HepG2 (cell line): ENCODE results near the gene MBD3L3. TPM values are rescaled to one million over a fixed set of nuclear protein-coding genes. Genes with fewer than 3 reads are reported as not detected.

ENCODE experiments used
- CEBPG ChIP-seq: IDR thresholded peaks from 2 replicates; pipeline ENCODE4 v1.6.1; 2016
- DRAP1 ChIP-seq: IDR thresholded peaks from 2 replicates; pipeline ENCODE4 v1.6.1; 2016; ENCODE audit warnings: missing genetic modification reagents, missing compliant biosample characterization
- ERF ChIP-seq: IDR thresholded peaks from 2 replicates; pipeline ENCODE4 v1.6.1; 2018; ENCODE audit warnings: missing biosample characterization, missing genetic modification reagents
- GPN1 ChIP-seq: sonication (generic); formaldehyde crosslinking; IDR thresholded peaks from 2 replicates; pipeline ENCODE4 v1.5.1; 2020; ENCODE audit warnings: missing genetic modification reagents, borderline replicate concordance
- HOXA5 ChIP-seq: sonication (generic); formaldehyde crosslinking; IDR thresholded peaks from 2 replicates; pipeline ENCODE4 v1.4.0; 2020; ENCODE audit warnings: missing genetic modification reagents
- IRX3 ChIP-seq: sonication (generic); formaldehyde crosslinking; IDR thresholded peaks from 2 replicates; pipeline ENCODE4 v1.8.1; 2023; ENCODE audit warnings: mild to moderate bottlenecking, low read depth, missing genetic modification reagents, borderline replicate concordance
- KDM6A ChIP-seq: IDR thresholded peaks from 2 replicates; pipeline ENCODE4 v1.6.1; 2016; ENCODE audit warnings: low read depth
- POLR2G ChIP-seq: fragments of 200-400 bp; formaldehyde crosslinking; IDR thresholded peaks from 2 replicates; pipeline ENCODE4 v1.6.1; 2018; ENCODE audit warnings: mild to moderate bottlenecking, low read depth, low read length, moderate library complexity
- RFX1 ChIP-seq: fragments of 450-650 bp; IDR thresholded peaks from 2 replicates; pipeline ENCODE4 v1.6.1; 2017
- RFX3 ChIP-seq: IDR thresholded peaks from 2 replicates; pipeline ENCODE4 v1.6.1; 2016; ENCODE audit warnings: missing biosample characterization, missing genetic modification reagents
- RXRA ChIP-seq: sonication (generic); formaldehyde crosslinking; IDR thresholded peaks from 2 replicates; pipeline ENCODE4 v1.5.1; 2020; ENCODE audit warnings: missing genetic modification reagents
- SMARCC2 ChIP-seq: fragments of 450-650 bp; IDR thresholded peaks from 2 replicates; pipeline ENCODE4 v1.6.1; 2017; ENCODE audit warnings: antibody characterized with exemption, mild to moderate bottlenecking
- SNAI1 ChIP-seq: sonication (generic); formaldehyde crosslinking; IDR thresholded peaks from 2 replicates; pipeline ENCODE4 v1.5.0; 2020; ENCODE audit warnings: mild to moderate bottlenecking, missing genetic modification reagents, borderline replicate concordance
- STAG1 ChIP-seq: sonication (generic); formaldehyde crosslinking; IDR thresholded peaks from 2 replicates; pipeline ENCODE4 v1.4.0; 2020; ENCODE audit warnings: missing genetic modification reagents
- TARDBP ChIP-seq: sonication (generic); formaldehyde crosslinking; IDR thresholded peaks from 2 replicates; pipeline ENCODE4 v1.8.0; 2022; ENCODE audit warnings: mild to moderate bottlenecking, missing genetic modification reagents
- TCF7L2 ChIP-seq: IDR thresholded peaks from 2 replicates; pipeline ENCODE4 v1.6.1; 2011; ENCODE audit warnings: mild to moderate bottlenecking, low read depth, low read length, moderate library complexity
- XRCC5 ChIP-seq: fragments of 200-400 bp; formaldehyde crosslinking; optimal IDR thresholded peaks from 2 replicates; pipeline ENCODE3; 2017; ENCODE audit warnings: mild to moderate bottlenecking, low read length
- ZBTB42 ChIP-seq: sonication (generic); formaldehyde crosslinking; IDR thresholded peaks from 2 replicates; pipeline ENCODE4 v1.5.0; 2020; ENCODE audit warnings: mild to moderate bottlenecking, missing genetic modification reagents
- ZNF251 ChIP-seq: sonication (generic); formaldehyde crosslinking; IDR thresholded peaks from 2 replicates; pipeline ENCODE4 v1.9.0; 2021; ENCODE audit warnings: mild to moderate bottlenecking, missing genetic modification reagents
- ZNF253 ChIP-seq: sonication (generic); formaldehyde crosslinking; IDR thresholded peaks from 2 replicates; pipeline ENCODE4 v1.8.0; 2022; ENCODE audit warnings: mild to moderate bottlenecking, missing genetic modification reagents, borderline replicate concordance
- ZNF333 ChIP-seq: sonication (generic); formaldehyde crosslinking; IDR thresholded peaks from 2 replicates; pipeline ENCODE4 v1.4.0; 2020; ENCODE audit warnings: mild to moderate bottlenecking, missing genetic modification reagents, borderline replicate concordance
- ZNF451 ChIP-seq: sonication (generic); formaldehyde crosslinking; IDR thresholded peaks from 2 replicates; pipeline ENCODE4 v1.5.0; 2020; ENCODE audit warnings: mild to moderate bottlenecking, missing genetic modification reagents
- ZNF484 ChIP-seq: sonication (generic); formaldehyde crosslinking; IDR thresholded peaks from 2 replicates; pipeline ENCODE4 v1.5.1; 2020; ENCODE audit warnings: mild to moderate bottlenecking, low read depth, missing genetic modification reagents, borderline replicate concordance
- ZNF547 ChIP-seq: sonication (generic); formaldehyde crosslinking; IDR thresholded peaks from 2 replicates; pipeline ENCODE4 v1.5.1; 2020; ENCODE audit warnings: mild to moderate bottlenecking, missing genetic modification reagents
- polyA plus RNA-seq, 8 experiments: library from polyadenylated mRNA; depleted of rRNA in 3 of 8; stranded (reverse) in 7 of 8; unstranded in 1 of 8; fragments of >200 nt; fragmentation: Illumina TruSeq in 4 of 8; extraction: Trizol in 4 of 8; gene quantifications; 2 replicates each; pipeline versions ENCODE4 v1.2.1 to v1.2.3, GENCODE V29; 2011 to 2016; ENCODE audit warnings: low read depth in 4 of 8, missing spikeins in 1 of 8, mixed read lengths in 1 of 8; ENCODE audit not compliant: insufficient read depth in 1 of 8
- total RNA-seq, 5 experiments: library from RNA; depleted of rRNA; stranded (reverse); fragments of >200 nt; fragmentation: Illumina TruSeq; extraction: Trizol; gene quantifications; 2 replicates each; pipeline ENCODE4 v1.2.3, GENCODE V29; 2016; ENCODE audit warnings: low read depth in 1 of 5
- TF ChIP-seq, protein P1 (sequence below): sonication (generic); formaldehyde crosslinking; IDR thresholded peaks from 2 replicates; pipeline ENCODE4 v1.4.0; 2020; ENCODE audit warnings: missing genetic modification reagents
- TF ChIP-seq, protein P2 (sequence below): sonication (generic); formaldehyde crosslinking; IDR thresholded peaks from 2 replicates; pipeline ENCODE4 v1.4.0; 2020; ENCODE audit warnings: missing genetic modification reagents; ENCODE audit errors: not compliant biosample characterization
- TF ChIP-seq, protein P3 (sequence below): IDR thresholded peaks from 2 replicates; pipeline ENCODE4 v1.6.1; 2016; ENCODE audit warnings: low read depth, control low read depth

MBD3L3 gene
- total and polyA plus RNA-seq, 2 of the 13 experiments (the other 11 are each of a cell fraction or from before 2014, with no cell fraction given), result not detected

GRCh38 chr19:7098701-7099596, 40.5 kb upstream of the MBD3L3 start (continued):
- TF ChIP-seq, protein P1, sequence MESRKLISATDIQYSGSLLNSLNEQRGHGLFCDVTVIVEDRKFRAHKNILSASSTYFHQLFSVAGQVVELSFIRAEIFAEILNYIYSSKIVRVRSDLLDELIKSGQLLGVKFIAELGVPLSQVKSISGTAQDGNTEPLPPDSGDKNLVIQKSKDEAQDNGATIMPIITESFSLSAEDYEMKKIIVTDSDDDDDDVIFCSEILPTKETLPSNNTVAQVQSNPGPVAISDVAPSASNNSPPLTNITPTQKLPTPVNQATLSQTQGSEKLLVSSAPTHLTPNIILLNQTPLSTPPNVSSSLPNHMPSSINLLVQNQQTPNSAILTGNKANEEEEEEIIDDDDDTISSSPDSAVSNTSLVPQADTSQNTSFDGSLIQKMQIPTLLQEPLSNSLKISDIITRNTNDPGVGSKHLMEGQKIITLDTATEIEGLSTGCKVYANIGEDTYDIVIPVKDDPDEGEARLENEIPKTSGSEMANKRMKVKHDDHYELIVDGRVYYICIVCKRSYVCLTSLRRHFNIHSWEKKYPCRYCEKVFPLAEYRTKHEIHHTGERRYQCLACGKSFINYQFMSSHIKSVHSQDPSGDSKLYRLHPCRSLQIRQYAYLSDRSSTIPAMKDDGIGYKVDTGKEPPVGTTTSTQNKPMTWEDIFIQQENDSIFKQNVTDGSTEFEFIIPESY (CRISPR knock-in tag), result no peak
- TF ChIP-seq ZNF333, result 0 out of 2 replicates have a peak, but pooled peaks have one; percentile 22
- TF ChIP-seq KDM6A (CRISPR knock-in tag), result no peak
- TF ChIP-seq ERF (CRISPR knock-in tag), result peak; percentile 52; the same call in 1 of the 2 replicates
- peak; percentile 81 for TF ChIP-seq POLR2G
- TF ChIP-seq SNAI1 (CRISPR knock-in tag), result 0 out of 2 replicates have a peak, but pooled peaks have one; percentile 33
- no peak for TF ChIP-seq TARDBP (CRISPR knock-in tag)
- no peak for TF ChIP-seq RFX1
- TF ChIP-seq ZNF253 (CRISPR knock-in tag), result no peak
- TF ChIP-seq DRAP1 (CRISPR knock-in tag), result peak; percentile 40; the same call in 1 of the 2 replicates
- no peak for TF ChIP-seq SMARCC2
- TF ChIP-seq ZNF547 (CRISPR knock-in tag), result peak; percentile 60; the same call in 1 of the 2 replicates
- no peak for TF ChIP-seq IRX3
- no peak for TF ChIP-seq TCF7L2
- no peak for TF ChIP-seq ZNF251
- TF ChIP-seq, protein P2, sequence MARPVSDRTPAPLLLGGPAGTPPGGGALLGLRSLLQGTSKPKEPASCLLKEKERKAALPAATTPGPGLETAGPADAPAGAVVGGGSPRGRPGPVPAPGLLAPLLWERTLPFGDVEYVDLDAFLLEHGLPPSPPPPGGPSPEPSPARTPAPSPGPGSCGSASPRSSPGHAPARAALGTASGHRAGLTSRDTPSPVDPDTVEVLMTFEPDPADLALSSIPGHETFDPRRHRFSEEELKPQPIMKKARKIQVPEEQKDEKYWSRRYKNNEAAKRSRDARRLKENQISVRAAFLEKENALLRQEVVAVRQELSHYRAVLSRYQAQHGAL (CRISPR knock-in tag), result no peak
- peak; percentile 29 for TF ChIP-seq HOXA5 (CRISPR knock-in tag)
- TF ChIP-seq RXRA (CRISPR knock-in tag), result peak; percentile 18
- peak; percentile 21 for TF ChIP-seq XRCC5
- TF ChIP-seq CEBPG (CRISPR knock-in tag), result no peak; the same call in 1 of the 2 replicates
- no peak for TF ChIP-seq GPN1 (CRISPR knock-in tag)
- TF ChIP-seq STAG1 (CRISPR knock-in tag), result no peak
- no peak for TF ChIP-seq ZNF484
- peak; percentile 39; the same call in 1 of the 2 replicates for TF ChIP-seq ZBTB42 (CRISPR knock-in tag)
- TF ChIP-seq ZNF451, result no peak
- no peak for TF ChIP-seq RFX3 (CRISPR knock-in tag)
- TF ChIP-seq, protein P3, sequence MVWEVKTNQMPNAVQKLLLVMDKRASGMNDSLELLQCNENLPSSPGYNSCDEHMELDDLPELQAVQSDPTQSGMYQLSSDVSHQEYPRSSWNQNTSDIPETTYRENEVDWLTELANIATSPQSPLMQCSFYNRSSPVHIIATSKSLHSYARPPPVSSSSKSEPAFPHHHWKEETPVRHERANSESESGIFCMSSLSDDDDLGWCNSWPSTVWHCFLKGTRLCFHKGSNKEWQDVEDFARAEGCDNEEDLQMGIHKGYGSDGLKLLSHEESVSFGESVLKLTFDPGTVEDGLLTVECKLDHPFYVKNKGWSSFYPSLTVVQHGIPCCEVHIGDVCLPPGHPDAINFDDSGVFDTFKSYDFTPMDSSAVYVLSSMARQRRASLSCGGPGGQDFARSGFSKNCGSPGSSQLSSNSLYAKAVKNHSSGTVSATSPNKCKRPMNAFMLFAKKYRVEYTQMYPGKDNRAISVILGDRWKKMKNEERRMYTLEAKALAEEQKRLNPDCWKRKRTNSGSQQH (CRISPR knock-in tag), result no peak
